Peyer's patch (tissue), 4 donors: ENCODE data around the gene TOMT.

Experiments used
- POLR2A ChIP-seq, 2 donors: fragments of 450-650 bp; IDR thresholded peaks; one replicate each; pipeline ENCODE4 v1.5.1; 2017; ENCODE audit warnings: antibody characterized with exemption in 2 of 2, mild to moderate bottlenecking in 2 of 2, moderate library complexity in 2 of 2
- TF ChIP-seq, protein P1 (sequence below), 6 experiments: fragments of 450-650 bp in 4 of 6; fragments of 200-600 bp in 2 of 6; sonication (generic) in 1 of 6; IDR thresholded peaks; one replicate each; pipeline ENCODE4 v1.5.1; 2017 to 2019; ENCODE audit warnings: antibody characterized with exemption in 6 of 6, mild to moderate bottlenecking in 3 of 6, moderate library complexity in 1 of 6

DNA sequence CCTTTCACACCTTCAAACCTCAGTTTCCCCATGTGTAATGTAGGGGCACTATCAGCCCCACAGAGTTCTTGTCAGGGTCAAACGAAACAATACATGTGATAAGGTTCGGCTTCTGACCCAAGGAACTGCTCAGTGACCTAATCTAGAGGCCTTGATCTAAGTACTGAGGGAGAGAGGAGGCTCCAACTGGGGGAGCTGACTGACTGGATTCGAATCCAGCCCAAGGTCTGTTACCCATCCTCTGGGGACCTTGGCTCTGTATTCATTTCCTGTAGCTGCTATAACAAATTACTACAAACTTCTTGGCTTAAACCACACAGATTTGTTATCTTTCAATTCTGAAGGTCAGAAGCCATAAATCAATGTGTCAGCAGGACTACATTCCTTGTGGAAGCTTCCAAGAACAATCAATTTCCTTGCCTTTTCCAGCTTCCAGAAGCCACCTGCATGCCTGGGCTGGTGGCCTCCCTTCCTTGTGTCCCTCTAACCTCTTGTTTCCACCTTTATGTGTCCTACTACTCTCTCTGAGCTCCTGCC lies 17.5 kb downstream of the TOMT start:
- TF ChIP-seq, protein P1, sequence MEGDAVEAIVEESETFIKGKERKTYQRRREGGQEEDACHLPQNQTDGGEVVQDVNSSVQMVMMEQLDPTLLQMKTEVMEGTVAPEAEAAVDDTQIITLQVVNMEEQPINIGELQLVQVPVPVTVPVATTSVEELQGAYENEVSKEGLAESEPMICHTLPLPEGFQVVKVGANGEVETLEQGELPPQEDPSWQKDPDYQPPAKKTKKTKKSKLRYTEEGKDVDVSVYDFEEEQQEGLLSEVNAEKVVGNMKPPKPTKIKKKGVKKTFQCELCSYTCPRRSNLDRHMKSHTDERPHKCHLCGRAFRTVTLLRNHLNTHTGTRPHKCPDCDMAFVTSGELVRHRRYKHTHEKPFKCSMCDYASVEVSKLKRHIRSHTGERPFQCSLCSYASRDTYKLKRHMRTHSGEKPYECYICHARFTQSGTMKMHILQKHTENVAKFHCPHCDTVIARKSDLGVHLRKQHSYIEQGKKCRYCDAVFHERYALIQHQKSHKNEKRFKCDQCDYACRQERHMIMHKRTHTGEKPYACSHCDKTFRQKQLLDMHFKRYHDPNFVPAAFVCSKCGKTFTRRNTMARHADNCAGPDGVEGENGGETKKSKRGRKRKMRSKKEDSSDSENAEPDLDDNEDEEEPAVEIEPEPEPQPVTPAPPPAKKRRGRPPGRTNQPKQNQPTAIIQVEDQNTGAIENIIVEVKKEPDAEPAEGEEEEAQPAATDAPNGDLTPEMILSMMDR (IDR thresholded peaks at IDR 0.05): no peak
- TF ChIP-seq POLR2A (IDR thresholded peaks at IDR 0.05): no peak
